Right ventricle myocardium inferior (tissue), 1 donor: ENCODE data around the gene SELENOS. TPM values are rescaled to one million over a fixed set of nuclear protein-coding genes. Genes with fewer than 3 reads are reported as not detected.

Experiments
- ATAC-seq: fragments of 200-7000 bp; cut with Tn5 transposase; one replicate; pipeline ENCODE4 v1.9.1; 2020; ENCODE audit warnings: mild to moderate bottlenecking, moderate library complexity
- DNase-seq: peaks from one replicate; pipeline ENCODE4 v3.0.0; 2021; ENCODE audit errors: missing footprints
- intact Hi-C: fragments of 100-400 bp; cut with DNase I; formaldehyde crosslinking; loops from one replicate; pipeline ENCODE4 v1.11.0; 2022
- total RNA-seq: library from RNA; stranded (reverse); fragmentation: NEBNext Ultra II Directional; extraction: Animal tissue kit (Norgen Biotek cat#: 25700); gene quantifications from one replicate; pipeline ENCODE4 v1.2.1, GENCODE V29; 2021
- donor health status: DM: no; HTN: yes; CAD: no; lungs with severe emphysema.

The SELENOS gene
- total RNA-seq, 1 donor from 2014 or later, result 42.1 TPM

- no peak for ATAC-seq
- intact Hi-C loops, result loop anchor here (5.0 kb wide), 1 partner anchor 339 kb away; the partner anchor contains the start of gene LRRK1
- DNase-seq, result no peak
Measured at GRCh38 chr15:101256757-101257156, 20.5 kb downstream of the SELENOS start.

GRCh38 chr15:101255615-101256241, 21.6 kb downstream of the SELENOS start:
- DNase-seq, result no peak
- peak; percentile 47 for ATAC-seq
- intact Hi-C loops, result loop anchor here (5.0 kb wide), 1 partner anchor 338 kb away; the partner anchor contains the start of gene LRRK1

GRCh38 chr15:101255051-101255395, 22.3 kb downstream of the SELENOS start:
- DNase-seq (no peak), ATAC-seq (no peak)
- intact Hi-C loops, result loop anchor here (5.0 kb wide), 1 partner anchor 338 kb away; the partner anchor contains the start of gene LRRK1

- DNase-seq (no peak), ATAC-seq (no peak)
- intact Hi-C loops, result loop anchor here (5.0 kb wide), 1 partner anchor 337 kb away; the partner anchor contains the start of gene LRRK1
Measured at GRCh38 chr15:101254157-101255050, 22.9 kb downstream of the SELENOS start.

GRCh38 chr15:101252836-101253235, 24.4 kb downstream of the SELENOS start:
- intact Hi-C loops, result no loop called here
- no peak for ATAC-seq

GRCh38 chr15:101251830-101252820, 25.2 kb downstream of the SELENOS start, which contains the start of gene CHSY1:
TSS of gene CHSY1 (minus strand) at chr15:101252048. CDS start at chr15:101251456, 592 bp downstream.
- DNase-seq, result peak; percentile 97
- peak; percentile 86 for ATAC-seq
- intact Hi-C loops, result loop anchor here (1.0 to 2.0 kb wide), 2 partner anchors 63 to 131 kb away; no protein-coding TSS in a partner anchor

More at GRCh38 chr15:101252836-101253235, 24.4 kb downstream of the SELENOS start:
- DNase-seq, result no peak

- intact Hi-C loops, result loop anchor here (1.0 to 2.0 kb wide), 2 partner anchors 62 to 130 kb away; no protein-coding TSS in a partner anchor
- ATAC-seq (peak; percentile 28), DNase-seq (no peak)
Measured at GRCh38 chr15:101250873-101251829, 26.1 kb downstream of the SELENOS start.

- intact Hi-C loops, result loop anchor here (2.0 kb wide), 1 partner anchor 62 kb away; no protein-coding TSS in a partner anchor
- DNase-seq (no peak), ATAC-seq (peak; percentile 4)
Measured at GRCh38 chr15:101250341-101250831, 26.9 kb downstream of the SELENOS start.

- ATAC-seq (no peak), DNase-seq (no peak)
- intact Hi-C loops, result no loop called here
Measured at GRCh38 chr15:101248274-101248673, 29.0 kb downstream of the SELENOS start.

GRCh38 chr15:101246824-101247745, 30.2 kb downstream of the SELENOS start:
- DNase-seq, result no peak
- intact Hi-C loops, result no loop called here
- no peak for ATAC-seq

- no peak for ATAC-seq
- intact Hi-C loops, result no loop called here
- no peak for DNase-seq
Measured at GRCh38 chr15:101246391-101246790, 30.9 kb downstream of the SELENOS start.

GRCh38 chr15:101244889-101245668, 32.2 kb downstream of the SELENOS start:
- ATAC-seq, result no peak
- DNase-seq, result no peak
- intact Hi-C loops, result loop anchor here (5.0 kb wide), 1 partner anchor 43 kb away; no protein-coding TSS in a partner anchor

- intact Hi-C loops, result loop anchor here (5.0 kb wide), 1 partner anchor 42 kb away; no protein-coding TSS in a partner anchor
- ATAC-seq (no peak), DNase-seq (no peak)
Measured at GRCh38 chr15:101244036-101244781, 33.1 kb downstream of the SELENOS start.

- intact Hi-C loops, result loop anchor here (5.0 kb wide), 1 partner anchor 41 kb away; no protein-coding TSS in a partner anchor
- ATAC-seq, result no peak
- no peak for DNase-seq
Measured at GRCh38 chr15:101243420-101243819, 33.9 kb downstream of the SELENOS start.
